CD4-positive, CD25-positive, alpha-beta regulatory T cell (primary cell): Measurements from ENCODE around the gene BCAP31. TPM values are rescaled to one million over a fixed set of nuclear protein-coding genes. Genes with fewer than 3 reads are reported as not detected.
"Not testable (repeated sequence)": the region's sequence is repeated elsewhere in the genome, so short reads cannot be mapped to it uniquely, and the experiment has no call there.

Experiments used
- ATAC-seq, 2 donors: fragments of 150-1000 bp; cut with Tn5 transposase; one replicate each; pipeline ENCODE4 v1.10.0; 2021; ENCODE audit warnings: low read depth in 2 of 2, moderate number of reproducible peaks in 2 of 2, moderate library complexity in 1 of 2
- DNase-seq, 3 donors: peaks; one replicate each; pipeline versions ENCODE4 v3.0.0 to v3.0.0-alpha.2; 2012 to 2022; ENCODE audit warnings: mixed read lengths in 1 of 3
- H3K27ac ChIP-seq: one replicate; pipeline ENCODE4 v1.7.0; 2013; ENCODE audit warnings: mild to moderate bottlenecking, low read length; ENCODE audit not compliant: insufficient read depth, poor library complexity, severe bottlenecking
- H3K27me3 ChIP-seq: one replicate; pipeline ENCODE4 v1.7.0; 2013; ENCODE audit warnings: low read length; ENCODE audit not compliant: control insufficient read depth, insufficient read depth
- H3K36me3 ChIP-seq: one replicate; pipeline ENCODE4 v1.7.0; 2013; ENCODE audit warnings: mild to moderate bottlenecking, low read length, moderate library complexity; ENCODE audit not compliant: control insufficient read depth, insufficient read depth
- H3K4me1 ChIP-seq: 2 replicates; pipeline ENCODE4 v1.7.0; 2013; ENCODE audit warnings: mild to moderate bottlenecking, low read length; ENCODE audit not compliant: insufficient read depth, control insufficient read depth, poor library complexity, severe bottlenecking
- H3K4me3 ChIP-seq: one replicate; pipeline ENCODE4 v1.7.0; 2013; ENCODE audit warnings: low read depth, mild to moderate bottlenecking, low read length, moderate library complexity
- H3K9me3 ChIP-seq, 2 experiments: 1 replicate in 1 of 2; 2 replicates in 1 of 2; pipeline ENCODE4 v1.7.0; 2013; ENCODE audit warnings: low read length in 2 of 2, mild to moderate bottlenecking in 1 of 2, moderate library complexity in 1 of 2; ENCODE audit not compliant: control insufficient read depth in 2 of 2
- H3K27ac Mint-ChIP-seq, 3 donors: one replicate each; pipeline ENCODE4 v1.8.0; 2020 to 2022; ENCODE audit warnings: mild to moderate bottlenecking in 3 of 3, mixed read lengths in 3 of 3, moderate library complexity in 2 of 3
- H3K27me3 Mint-ChIP-seq: one replicate; pipeline ENCODE4 v1.8.0; 2022; ENCODE audit warnings: mild to moderate bottlenecking, mixed read lengths
- H3K36me3 Mint-ChIP-seq: one replicate; pipeline ENCODE4 v1.8.0; 2020; ENCODE audit warnings: mixed read lengths
- H3K4me1 Mint-ChIP-seq, 4 donors: one replicate each; pipeline ENCODE4 v1.8.0; 2020 to 2022; ENCODE audit warnings: mixed read lengths in 4 of 4, mild to moderate bottlenecking in 1 of 4
- H3K4me3 Mint-ChIP-seq, 4 donors: one replicate each; pipeline ENCODE4 v1.8.0; 2020 to 2022; ENCODE audit warnings: mild to moderate bottlenecking in 4 of 4, mixed read lengths in 4 of 4, moderate library complexity in 3 of 4
- H3K9me3 Mint-ChIP-seq, 7 donors: one replicate each; pipeline ENCODE4 v1.8.0; 2020 to 2022; ENCODE audit warnings: mixed read lengths in 7 of 7, mild to moderate bottlenecking in 3 of 7, moderate library complexity in 2 of 7
- polyA plus RNA-seq, 4 donors: library from polyadenylated mRNA; unstranded; fragments of 300-500 nt; fragmentation: Illumina TruSeq; gene quantifications; one replicate each; pipeline ENCODE4 v1.2.3, GENCODE V29; 2021
- total RNA-seq: library from RNA; stranded (reverse); gene quantifications from one replicate; pipeline ENCODE4 v1.2.3, GENCODE V29; 2022

Gene BCAP31
- total and polyA plus RNA-seq, 5 donors from 2014 or later: 99.9 to 318 (median 269) TPM

GRCh38 chrX:153735274-153735673 lies 11.1 kb upstream of the BCAP31 start:
- peaks cover 0 to 3% (median 0%) of the 10 kb centered on the region in 7 donors for H3K9me3 Mint-ChIP-seq
- peak in 1 of 3 donors; percentile 48 for DNase-seq
- no peaks in the 10 kb centered on the region for H3K27me3 Mint-ChIP-seq
- peak overlapping the region in 1 of 4 donors; percentile 41 for H3K4me3 Mint-ChIP-seq
- Histone ChIP-seq H3K4me3 (no peak overlapping the region), H3K4me1 (peaks cover 2% of the 10 kb centered on the region), H3K36me3 (no peaks in the 10 kb centered on the region), H3K27ac (no peak overlapping the region), H3K9me3 (no peaks in the 10 kb centered on the region), H3K27me3 (no peaks in the 10 kb centered on the region)
- peaks cover 5 to 19% (median 14%) of the 10 kb centered on the region in 4 donors for H3K4me1 Mint-ChIP-seq
- peak; percentile 37 to 53 for ATAC-seq
- H3K36me3 Mint-ChIP-seq: peaks cover 15% of the 10 kb centered on the region
- no peak overlapping the region for H3K27ac Mint-ChIP-seq

- Mint-ChIP-seq H3K4me1 (peaks cover 5 to 17% (median 13%) of the 10 kb centered on the region in 4 donors), H3K9me3 (peaks cover 0 to 3% (median 0%) of the 10 kb centered on the region in 7 donors), H3K4me3 (peak overlapping the region in 1 of 4 donors; percentile 41), H3K36me3 (peaks cover 15% of the 10 kb centered on the region), H3K27ac (no peak overlapping the region), H3K27me3 (no peaks in the 10 kb centered on the region)
- DNase-seq: no peak
- H3K4me3 ChIP-seq: no peak overlapping the region
- no peaks in the 10 kb centered on the region for H3K9me3 ChIP-seq
- no peaks in the 10 kb centered on the region for H3K27me3 ChIP-seq
- no peak for ATAC-seq
- H3K27ac ChIP-seq: no peak overlapping the region
- H3K36me3 ChIP-seq: no peaks in the 10 kb centered on the region
- no peaks in the 10 kb centered on the region for H3K4me1 ChIP-seq
These were observed 10.7 kb upstream of the BCAP31 start for GRCh38 chrX:153734871-153735270.

DNA sequence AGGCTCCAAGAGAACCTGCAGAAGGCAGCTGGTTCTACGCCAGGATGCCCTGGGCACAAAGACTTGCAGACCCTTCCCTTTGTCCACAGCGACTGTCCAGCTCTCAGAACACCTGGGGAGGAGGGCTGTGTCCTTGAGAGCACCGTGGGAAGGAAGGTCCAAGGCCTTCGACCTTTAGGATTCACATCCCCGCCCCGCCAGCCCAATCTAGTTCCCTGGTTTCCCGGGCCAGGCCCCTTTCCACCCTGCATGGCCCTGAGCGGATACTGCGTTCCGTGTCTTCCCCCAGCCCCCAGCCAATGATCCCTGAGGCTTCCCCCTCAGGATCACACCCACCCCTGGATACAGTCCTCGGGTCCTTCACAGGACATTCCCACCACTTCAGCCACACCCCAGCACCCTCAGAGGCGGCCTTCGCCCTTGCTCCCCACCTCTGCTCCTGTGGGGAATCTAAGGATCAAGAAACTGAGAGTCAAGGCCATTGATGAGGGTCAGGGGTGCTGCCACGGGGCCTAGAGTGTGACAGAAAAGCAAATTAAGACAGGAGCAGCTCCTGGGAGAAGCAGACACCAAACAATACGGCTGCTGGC lies 9.6 kb upstream of the BCAP31 start:
- Mint-ChIP-seq H3K27ac (no peak overlapping the region), H3K9me3 (peaks cover 0 to 3% (median 0%) of the 10 kb centered on the region in 7 donors), H3K36me3 (peaks cover 15% of the 10 kb centered on the region), H3K4me3 (peak overlapping the region in 1 of 4 donors; percentile 2), H3K27me3 (no peaks in the 10 kb centered on the region), H3K4me1 (peaks cover 5 to 17% (median 12%) of the 10 kb centered on the region in 4 donors)
- H3K9me3 ChIP-seq: no peaks in the 10 kb centered on the region
- H3K36me3 ChIP-seq: no peaks in the 10 kb centered on the region
- no peak for ATAC-seq
- H3K27me3 ChIP-seq: no peaks in the 10 kb centered on the region
- no peaks in the 10 kb centered on the region for H3K4me1 ChIP-seq
- no peak for DNase-seq
- H3K4me3 ChIP-seq: no peak overlapping the region
- H3K27ac ChIP-seq: no peak overlapping the region

DNA sequence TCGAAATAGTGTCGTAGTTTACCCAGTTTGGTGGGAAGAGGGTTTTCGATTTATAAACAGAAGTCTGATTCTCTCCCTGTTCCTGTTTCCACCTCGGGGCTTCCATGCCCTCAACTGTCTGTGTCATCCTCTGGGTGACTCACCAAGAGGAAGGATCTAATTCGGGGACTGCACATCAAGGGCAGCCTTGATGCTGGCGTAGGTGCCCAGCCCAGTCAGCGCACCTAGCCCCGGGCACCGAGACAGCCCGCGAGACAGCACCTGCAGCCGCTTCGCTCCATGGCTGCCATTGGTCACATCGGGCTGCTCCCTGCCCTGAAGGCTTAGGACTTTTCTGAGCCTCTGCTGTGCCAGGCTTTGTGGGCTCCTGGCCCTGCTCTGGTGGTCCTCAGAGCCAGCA lies 8.2 kb upstream of the BCAP31 start:
- Histone ChIP-seq H3K4me1 (peaks cover 5% of the 10 kb centered on the region), H3K27ac (no peak overlapping the region), H3K4me3 (no peak overlapping the region), H3K9me3 (no peaks in the 10 kb centered on the region), H3K27me3 (no peaks in the 10 kb centered on the region), H3K36me3 (no peaks in the 10 kb centered on the region)
- Mint-ChIP-seq H3K36me3 (peaks cover 15% of the 10 kb centered on the region), H3K9me3 (peaks cover 0 to 3% (median 0%) of the 10 kb centered on the region in 7 donors), H3K4me1 (peaks cover 5 to 19% (median 15%) of the 10 kb centered on the region in 4 donors), H3K4me3 (no peak overlapping the region), H3K27ac (peak overlapping the region in 1 of 3 donors; percentile 94), H3K27me3 (no peaks in the 10 kb centered on the region)
- no peak for ATAC-seq
- DNase-seq: no peak

GRCh38 chrX:153731845-153732215 lies 7.6 kb upstream of the BCAP31 start:
- ATAC-seq: no peak
- Histone ChIP-seq H3K27me3 (no peaks in the 10 kb centered on the region), H3K9me3 (no peaks in the 10 kb centered on the region), H3K27ac (no peak overlapping the region), H3K36me3 (no peaks in the 10 kb centered on the region), H3K4me3 (no peak overlapping the region), H3K4me1 (peaks cover 10% of the 10 kb centered on the region)
- peaks cover 15% of the 10 kb centered on the region for H3K36me3 Mint-ChIP-seq
- H3K4me3 Mint-ChIP-seq: peak overlapping the region in 1 of 4 donors; percentile 55
- DNase-seq: no peak
- no peaks in the 10 kb centered on the region for H3K27me3 Mint-ChIP-seq
- H3K9me3 Mint-ChIP-seq: peaks cover 0 to 3% (median 0%) of the 10 kb centered on the region in 7 donors
- H3K4me1 Mint-ChIP-seq: peaks cover 5 to 25% (median 15%) of the 10 kb centered on the region in 4 donors
- H3K27ac Mint-ChIP-seq: peak overlapping the region in 1 of 3 donors; percentile 1

GRCh38 chrX:153731117-153731844 lies 7.1 kb upstream of the BCAP31 start:
- Histone ChIP-seq H3K27me3 (no peaks in the 10 kb centered on the region), H3K36me3 (no peaks in the 10 kb centered on the region), H3K27ac (no peak overlapping the region), H3K9me3 (no peaks in the 10 kb centered on the region), H3K4me1 (peaks cover 16% of the 10 kb centered on the region), H3K4me3 (no peak overlapping the region)
- Mint-ChIP-seq H3K4me1 (peaks cover 5 to 27% (median 15%) of the 10 kb centered on the region in 4 donors), H3K9me3 (peaks cover 0 to 3% (median 0%) of the 10 kb centered on the region in 7 donors), H3K36me3 (peaks cover 15% of the 10 kb centered on the region), H3K4me3 (peak overlapping the region in 1 of 4 donors; percentile 55), H3K27me3 (no peaks in the 10 kb centered on the region), H3K27ac (peak overlapping the region in 1 of 3 donors; percentile 1)
- no peak for DNase-seq
- no peak for ATAC-seq

- H3K36me3 ChIP-seq, H3K27me3 Mint-ChIP-seq, H3K27me3 ChIP-seq, H3K9me3 Mint-ChIP-seq, H3K4me3 ChIP-seq, DNase-seq, H3K36me3 Mint-ChIP-seq, H3K9me3 ChIP-seq, H3K27ac Mint-ChIP-seq, ATAC-seq, H3K27ac ChIP-seq, H3K4me3 Mint-ChIP-seq: not testable (repeated sequence)
- H3K4me1 Mint-ChIP-seq: peaks cover 5 to 26% (median 9%) of the 10 kb centered on the region in 4 donors
- peaks cover 27% of the 10 kb centered on the region for H3K4me1 ChIP-seq
These were observed 5.9 kb upstream of the BCAP31 start for GRCh38 chrX:153730115-153730514.
